ENCODE measurements around the gene FAM114A1. TPM values are rescaled to one million over a fixed set of nuclear protein-coding genes. Genes with fewer than 3 reads are reported as not detected.

FAM114A1 gene
- total RNA-seq, 2 experiments from 2014 or later, result not detected

DNA sequence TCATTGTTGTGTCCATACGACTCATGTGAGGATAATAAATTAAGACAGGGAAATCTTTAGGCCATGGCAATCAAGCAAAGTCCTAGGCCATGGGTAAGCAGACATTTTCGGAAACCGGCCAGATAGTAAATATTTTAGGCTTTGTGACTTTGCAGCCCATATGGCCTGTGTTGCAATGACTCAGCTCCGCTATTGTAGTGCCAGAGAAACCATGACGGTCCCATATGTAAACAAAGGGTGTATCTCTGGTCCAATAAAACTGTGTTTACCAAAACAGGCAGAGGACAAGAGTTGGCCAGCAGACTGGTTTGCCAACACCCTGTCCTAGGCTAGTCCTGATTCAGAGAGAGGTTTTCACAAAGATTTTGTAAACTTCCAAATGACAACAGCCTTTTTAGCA is 5.0 kb downstream of the FAM114A1 start:
- no peaks in the 10 kb centered on the region for H3K9me3 ChIP-seq (ENCODE audit: control insufficient read depth in 1 of 2, insufficient read depth in 1 of 2, low read length in 2 of 2)
- H3K27me3 ChIP-seq (ENCODE audit: control insufficient read depth in 1 of 2, insufficient read depth in 2 of 2, low read length in 2 of 2), result peaks cover 0 to 5% of the 10 kb centered on the region in 2 experiments
- H3K36me3 ChIP-seq (ENCODE audit: insufficient read depth, low read length), result no peaks in the 10 kb centered on the region
- no peaks in the 10 kb centered on the region for H3K9me3 Mint-ChIP-seq
- peaks cover 7% of the 10 kb centered on the region for H3K4me1 Mint-ChIP-seq (ENCODE audit: low read depth)
- ChIA-PET CTCF (no interaction called here), POLR2A (no interaction called here)
- H3K27ac Mint-ChIP-seq, result no peak overlapping the region
- H3K4me3 ChIP-seq (ENCODE audit: low read length), result no peak overlapping the region
- intact Hi-C loops (cut with DNase I, micrococcal nuclease), result no loop called here
- TF ChIP-seq, protein P1, sequence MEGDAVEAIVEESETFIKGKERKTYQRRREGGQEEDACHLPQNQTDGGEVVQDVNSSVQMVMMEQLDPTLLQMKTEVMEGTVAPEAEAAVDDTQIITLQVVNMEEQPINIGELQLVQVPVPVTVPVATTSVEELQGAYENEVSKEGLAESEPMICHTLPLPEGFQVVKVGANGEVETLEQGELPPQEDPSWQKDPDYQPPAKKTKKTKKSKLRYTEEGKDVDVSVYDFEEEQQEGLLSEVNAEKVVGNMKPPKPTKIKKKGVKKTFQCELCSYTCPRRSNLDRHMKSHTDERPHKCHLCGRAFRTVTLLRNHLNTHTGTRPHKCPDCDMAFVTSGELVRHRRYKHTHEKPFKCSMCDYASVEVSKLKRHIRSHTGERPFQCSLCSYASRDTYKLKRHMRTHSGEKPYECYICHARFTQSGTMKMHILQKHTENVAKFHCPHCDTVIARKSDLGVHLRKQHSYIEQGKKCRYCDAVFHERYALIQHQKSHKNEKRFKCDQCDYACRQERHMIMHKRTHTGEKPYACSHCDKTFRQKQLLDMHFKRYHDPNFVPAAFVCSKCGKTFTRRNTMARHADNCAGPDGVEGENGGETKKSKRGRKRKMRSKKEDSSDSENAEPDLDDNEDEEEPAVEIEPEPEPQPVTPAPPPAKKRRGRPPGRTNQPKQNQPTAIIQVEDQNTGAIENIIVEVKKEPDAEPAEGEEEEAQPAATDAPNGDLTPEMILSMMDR (IDR thresholded peaks at IDR 0.05), result no peak
- H3K27ac ChIP-seq (ENCODE audit: low read depth in 1 of 2, low read length in 2 of 2), result no peak overlapping the region
- DNase-seq (no peak), ATAC-seq (ENCODE audit: poor library complexity) (no peak)
- no peak overlapping the region for H3K4me3 Mint-ChIP-seq
- H3K36me3 Mint-ChIP-seq (ENCODE audit: low read depth), result no peaks in the 10 kb centered on the region
- H3K27me3 Mint-ChIP-seq, result peaks cover 17% of the 10 kb centered on the region
- H3K4me1 ChIP-seq (ENCODE audit: insufficient read depth, low read length), result peaks cover 7% of the 10 kb centered on the region

DNA sequence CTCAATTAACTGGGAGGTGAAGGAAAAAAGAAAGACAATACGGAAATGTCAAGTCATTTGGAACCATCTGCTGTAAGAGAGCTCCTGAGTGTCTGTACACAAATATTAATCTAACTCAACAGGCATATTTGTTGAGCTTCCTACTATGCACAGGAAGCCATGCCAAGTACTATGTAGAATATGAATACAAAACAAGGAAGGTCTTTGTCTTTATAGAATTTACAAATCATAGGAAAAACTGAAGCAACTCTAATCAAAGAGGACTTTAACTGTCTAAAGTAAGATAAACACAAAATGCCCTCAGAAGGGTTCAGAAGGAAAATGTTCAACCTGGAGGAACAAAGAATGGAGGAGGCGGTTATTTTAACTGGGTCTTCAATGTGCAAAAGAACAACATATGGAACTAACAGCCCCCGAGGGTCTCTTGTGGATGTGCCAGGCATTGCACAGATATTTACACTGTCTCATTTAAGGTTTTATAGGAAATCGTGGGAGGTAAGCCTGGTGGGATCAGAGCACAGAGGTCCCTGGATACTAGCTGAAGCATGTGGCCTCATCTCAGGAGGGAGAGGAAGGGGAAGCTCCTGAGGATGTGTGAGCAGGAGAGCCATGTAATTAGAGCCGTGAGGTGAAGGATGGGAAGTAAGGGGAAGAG is 5.8 kb downstream of the FAM114A1 start:
- ChIA-PET POLR2A (interaction anchor here (0.5 kb wide), 1 partner anchor 759 kb away, joined by 3 read pairs; no protein-coding TSS in a partner anchor), CTCF (interaction anchor here (1.4 kb wide), 1 partner anchor 91 kb away, joined by 3 read pairs; the partner anchor contains the start of gene TLR10)
- Mint-ChIP-seq H3K27me3 (peaks cover 14% of the 10 kb centered on the region), H3K4me1 (ENCODE audit: low read depth) (peaks cover 4% of the 10 kb centered on the region), H3K4me3 (no peak overlapping the region), H3K27ac (no peak overlapping the region), H3K9me3 (no peaks in the 10 kb centered on the region), H3K36me3 (ENCODE audit: low read depth) (no peaks in the 10 kb centered on the region)
- Histone ChIP-seq H3K27me3 (ENCODE audit: control insufficient read depth in 1 of 2, insufficient read depth in 2 of 2, low read length in 2 of 2) (no peaks in the 10 kb centered on the region), H3K27ac (ENCODE audit: low read depth in 1 of 2, low read length in 2 of 2) (no peak overlapping the region), H3K4me3 (ENCODE audit: low read length) (no peak overlapping the region), H3K36me3 (ENCODE audit: insufficient read depth, low read length) (no peaks in the 10 kb centered on the region), H3K4me1 (ENCODE audit: insufficient read depth, low read length) (peaks cover under 1% of the 10 kb centered on the region), H3K9me3 (ENCODE audit: control insufficient read depth in 1 of 2, insufficient read depth in 1 of 2, low read length in 2 of 2) (no peaks in the 10 kb centered on the region)
- ATAC-seq (ENCODE audit: poor library complexity) (no peak), DNase-seq (no peak)
- intact Hi-C loops (cut with DNase I, micrococcal nuclease), result no loop called here
- TF ChIP-seq, protein P1 (IDR thresholded peaks at IDR 0.05), result no peak

DNA sequence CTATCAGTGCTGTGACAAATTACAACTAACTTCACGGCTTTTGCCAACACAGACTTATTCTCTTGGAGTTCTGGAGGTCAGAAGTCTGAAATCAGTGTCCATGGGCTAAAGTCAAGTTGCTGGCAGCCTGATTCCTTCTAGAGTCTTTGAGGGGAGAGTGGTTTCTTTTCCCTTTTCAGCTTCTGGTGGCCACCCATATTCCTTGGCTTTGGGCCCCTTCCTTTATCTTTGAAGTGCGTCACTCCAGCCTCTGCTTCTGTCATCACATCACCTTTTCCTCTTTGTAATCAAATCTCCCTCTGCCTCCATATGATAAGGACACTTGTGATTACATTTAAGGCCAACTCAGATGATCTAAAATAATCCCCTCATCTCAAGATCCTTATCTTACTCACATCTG is 9.0 kb downstream of the FAM114A1 start:
- Mint-ChIP-seq H3K36me3 (ENCODE audit: low read depth) (no peaks in the 10 kb centered on the region), H3K27me3 (no peaks in the 10 kb centered on the region), H3K27ac (no peak overlapping the region), H3K4me3 (no peak overlapping the region), H3K9me3 (no peaks in the 10 kb centered on the region), H3K4me1 (ENCODE audit: low read depth) (no peaks in the 10 kb centered on the region)
- no peak overlapping the region for H3K4me3 ChIP-seq (ENCODE audit: low read length)
- H3K36me3 ChIP-seq (ENCODE audit: insufficient read depth, low read length), result no peaks in the 10 kb centered on the region
- ChIA-PET CTCF (no interaction called here), POLR2A (no interaction called here)
- no peak overlapping the region for H3K27ac ChIP-seq (ENCODE audit: low read depth in 1 of 2, low read length in 2 of 2)
- DNase-seq, result no peak
- TF ChIP-seq, protein P1 (IDR thresholded peaks at IDR 0.05), result no peak
- intact Hi-C loops (cut with DNase I, micrococcal nuclease), result no loop called here
- no peaks in the 10 kb centered on the region for H3K4me1 ChIP-seq (ENCODE audit: insufficient read depth, low read length)
- H3K27me3 ChIP-seq (ENCODE audit: control insufficient read depth in 1 of 2, insufficient read depth in 2 of 2, low read length in 2 of 2), result no peaks in the 10 kb centered on the region
- no peak for ATAC-seq (ENCODE audit: poor library complexity)
- no peaks in the 10 kb centered on the region for H3K9me3 ChIP-seq (ENCODE audit: control insufficient read depth in 1 of 2, insufficient read depth in 1 of 2, low read length in 2 of 2)

Data from CD4-positive, alpha-beta T cell (primary cell).